OCI-LY1 (cell line): ENCODE data around the gene MAPK11.

Source experiments
- H2AFZ ChIP-seq: fragments of 200-600 bp; sonication (generic), shearing (Covaris generic); 2 replicates; pipeline ENCODE4 v1.6.0; 2014; ENCODE audit warnings: antibody characterized with exemption, mild to moderate bottlenecking, low read length
- H3F3A ChIP-seq: fragments of 200-600 bp; sonication (generic), shearing (Covaris generic); 2 replicates; pipeline ENCODE4 v1.6.0; 2014; ENCODE audit warnings: mild to moderate bottlenecking, antibody characterized with exemption, low read length, moderate library complexity; ENCODE audit not compliant: insufficient read depth
- H3K27ac ChIP-seq: fragments of 200-600 bp; sonication (generic); 2 replicates; pipeline ENCODE4 v1.5.1; 2014; ENCODE audit warnings: low read length, mixed run types, mild to moderate bottlenecking, low read depth; ENCODE audit not compliant: poor library complexity, severe bottlenecking
- H3K27me3 ChIP-seq: fragments of 200-600 bp; sonication (generic); 2 replicates; pipeline ENCODE4 v1.6.0; 2014; ENCODE audit warnings: antibody characterized with exemption, mild to moderate bottlenecking, low read length, moderate library complexity; ENCODE audit not compliant: insufficient read depth
- H3K36me3 ChIP-seq: fragments of 200-600 bp; sonication (generic); 2 replicates; pipeline ENCODE4 v1.6.1; 2014; ENCODE audit warnings: mild to moderate bottlenecking, antibody characterized with exemption, low read length, moderate library complexity, mixed read lengths; ENCODE audit not compliant: insufficient read depth
- H3K4me1 ChIP-seq: fragments of 200-600 bp; sonication (generic); 2 replicates; pipeline ENCODE4 v1.5.1; 2014; ENCODE audit warnings: mild to moderate bottlenecking, low read length, moderate library complexity; ENCODE audit not compliant: insufficient read depth, severe bottlenecking
- H3K4me2 ChIP-seq: fragments of 200-600 bp; sonication (generic), shearing (Covaris generic); 2 replicates; pipeline ENCODE4 v1.6.1; 2014; ENCODE audit warnings: low read length
- H3K4me3 ChIP-seq: fragments of 200-600 bp; sonication (generic); 2 replicates; pipeline ENCODE4 v1.5.1; 2014; ENCODE audit warnings: low read length, low read depth, mild to moderate bottlenecking, mixed read lengths; ENCODE audit not compliant: poor library complexity, severe bottlenecking
- H3K79me2 ChIP-seq: fragments of 200-600 bp; shearing (Covaris generic); 2 replicates; pipeline ENCODE4 v1.6.1; 2016; ENCODE audit warnings: mixed run types, low read length, mixed read lengths; ENCODE audit not compliant: insufficient read depth
- H3K9ac ChIP-seq: fragments of 200-600 bp; sonication (generic), shearing (Covaris generic); 2 replicates; pipeline ENCODE4 v1.6.1; 2014; ENCODE audit warnings: mild to moderate bottlenecking, low read length, mixed read lengths
- H3K9me2 ChIP-seq: fragments of 200-600 bp; sonication (generic), shearing (Covaris generic); 2 replicates; pipeline ENCODE4 v1.6.1; 2014; ENCODE audit warnings: low read depth, mild to moderate bottlenecking, low read length, mixed read lengths
- H3K9me3 ChIP-seq: fragments of 200-600 bp; shearing (Covaris generic); 2 replicates; pipeline ENCODE4 v1.6.1; 2014; ENCODE audit warnings: low read length, mixed read lengths
- H4K20me1 ChIP-seq: fragments of 200-600 bp; sonication (generic), shearing (Covaris generic); 2 replicates; pipeline ENCODE4 v1.6.0; 2016; ENCODE audit warnings: mild to moderate bottlenecking, low read length; ENCODE audit not compliant: insufficient read depth
- CTCF ChIP-seq: fragments of 200-600 bp; sonication (generic), shearing (Covaris generic); IDR thresholded peaks from 2 replicates; pipeline ENCODE4 v1.5.1; 2017; ENCODE audit warnings: mild to moderate bottlenecking, antibody characterized with exemption, low read length, moderate library complexity, mixed read lengths
- EZH2 ChIP-seq: fragments of 200-600 bp; sonication (generic), shearing (Covaris generic); IDR thresholded peaks from 2 replicates; pipeline ENCODE4 v1.8.0; 2017; ENCODE audit warnings: borderline replicate concordance, mixed run types, mild to moderate bottlenecking, antibody characterized with exemption, low read length, moderate library complexity, mixed read lengths

The MAPK11 gene

GRCh38 chr22:50219800-50220602, 50.2 kb downstream of the MAPK11 start:
- no peaks in the 10 kb centered on the region for H3F3A ChIP-seq
- no peaks in the 10 kb centered on the region for H3K9me3 ChIP-seq
- TF ChIP-seq CTCF (no peak), EZH2 (no peak)
- no peaks in the 10 kb centered on the region for H4K20me1 ChIP-seq
- H3K27ac ChIP-seq, result no peak overlapping the region
- H3K4me2 ChIP-seq, result no peak overlapping the region
- H2AFZ ChIP-seq, result no peak overlapping the region
- no peaks in the 10 kb centered on the region for H3K4me1 ChIP-seq
- no peaks in the 10 kb centered on the region for H3K27me3 ChIP-seq
- no peak overlapping the region for H3K9ac ChIP-seq
- peaks cover 93% of the 10 kb centered on the region for H3K36me3 ChIP-seq
- H3K9me2 ChIP-seq, result no peaks in the 10 kb centered on the region
- H3K79me2 ChIP-seq, result no peaks in the 10 kb centered on the region
- no peak overlapping the region for H3K4me3 ChIP-seq

GRCh38 chr22:50218996-50219727, 51.0 kb downstream of the MAPK11 start:
- Histone ChIP-seq H3K36me3 (peaks cover 95% of the 10 kb centered on the region), H3K79me2 (no peaks in the 10 kb centered on the region), H3K9ac (no peak overlapping the region), H3K4me3 (no peak overlapping the region), H3K9me2 (no peaks in the 10 kb centered on the region), H3K27me3 (no peaks in the 10 kb centered on the region), H3F3A (no peaks in the 10 kb centered on the region), H3K4me1 (no peaks in the 10 kb centered on the region), H3K27ac (no peak overlapping the region), H2AFZ (no peak overlapping the region), H4K20me1 (no peaks in the 10 kb centered on the region), H3K9me3 (no peaks in the 10 kb centered on the region), H3K4me2 (no peak overlapping the region)
- TF ChIP-seq CTCF (no peak), EZH2 (no peak)

- H3K9me3 ChIP-seq, result no peaks in the 10 kb centered on the region
- no peaks in the 10 kb centered on the region for H3K79me2 ChIP-seq
- H3K27ac ChIP-seq, result peak overlapping the region; percentile 47
- H3K27me3 ChIP-seq, result no peaks in the 10 kb centered on the region
- H3K9ac ChIP-seq, result no peak overlapping the region
- no peak overlapping the region for H2AFZ ChIP-seq
- peaks cover 97% of the 10 kb centered on the region for H3K36me3 ChIP-seq
- H4K20me1 ChIP-seq, result no peaks in the 10 kb centered on the region
- H3K4me3 ChIP-seq, result no peak overlapping the region
- H3K4me1 ChIP-seq, result no peaks in the 10 kb centered on the region
- H3K4me2 ChIP-seq, result no peak overlapping the region
- H3K9me2 ChIP-seq, result no peaks in the 10 kb centered on the region
- TF ChIP-seq EZH2 (no peak), CTCF (no peak)
- H3F3A ChIP-seq, result no peaks in the 10 kb centered on the region
Measured at GRCh38 chr22:50218153-50218995, 51.8 kb downstream of the MAPK11 start.
